ENCODE results near the gene FRG2.
"Not testable (repeated sequence)": the region's sequence is repeated elsewhere in the genome, so short reads cannot be mapped to it uniquely, and the experiment has no call there.

The FRG2 gene

GRCh38 chr4:189981970-189982369 is 45.1 kb downstream of the FRG2 start:
- TF ChIP-seq CTCF (IDR thresholded peaks at IDR 0.05): no peak
- H3K9me3 ChIP-seq: no peaks in the 10 kb centered on the region
- H3K4me1 ChIP-seq (ENCODE audit: control insufficient read depth in 1 of 2, insufficient read depth in 1 of 2, low read depth in 1 of 2, low read length in 1 of 2): no peaks in the 10 kb centered on the region
- H3K4me3 ChIP-seq (ENCODE audit: low read depth in 1 of 2, low read length in 1 of 2): no peak overlapping the region
- H3K36me3 ChIP-seq: no peaks in the 10 kb centered on the region
- no peak overlapping the region for H3K27ac ChIP-seq
- peaks cover 3% of the 10 kb centered on the region for H3K27me3 ChIP-seq

GRCh38 chr4:189980292-189980691 is 46.8 kb downstream of the FRG2 start:
- H3K27me3 ChIP-seq; H3K4me3 ChIP-seq (ENCODE audit: low read depth in 1 of 2, low read length in 1 of 2); H3K9me3 ChIP-seq; H3K36me3 ChIP-seq; H3K4me1 ChIP-seq (ENCODE audit: control insufficient read depth in 1 of 2, insufficient read depth in 1 of 2, low read depth in 1 of 2, low read length in 1 of 2); H3K27ac ChIP-seq: not testable (repeated sequence)

- no peak for TF ChIP-seq CTCF (IDR thresholded peaks at IDR 0.05)
- Histone ChIP-seq H3K36me3 (no peaks in the 10 kb centered on the region), H3K4me1 (ENCODE audit: control insufficient read depth in 1 of 2, insufficient read depth in 1 of 2, low read depth in 1 of 2, low read length in 1 of 2) (no peaks in the 10 kb centered on the region), H3K9me3 (no peaks in the 10 kb centered on the region), H3K4me3 (ENCODE audit: low read depth in 1 of 2, low read length in 1 of 2) (no peak overlapping the region), H3K27me3 (peaks cover 9% of the 10 kb centered on the region), H3K27ac (no peak overlapping the region)
Measured at GRCh38 chr4:189979196-189980047, 47.6 kb downstream of the FRG2 start.
